ENCODE results near the gene OBSL1. TPM values are rescaled to one million over a fixed set of nuclear protein-coding genes. Genes with fewer than 3 reads are reported as not detected.

OBSL1 gene
- total and polyA plus RNA-seq, 2 donors from 2014 or later: 89.5 to 123 TPM

DNA sequence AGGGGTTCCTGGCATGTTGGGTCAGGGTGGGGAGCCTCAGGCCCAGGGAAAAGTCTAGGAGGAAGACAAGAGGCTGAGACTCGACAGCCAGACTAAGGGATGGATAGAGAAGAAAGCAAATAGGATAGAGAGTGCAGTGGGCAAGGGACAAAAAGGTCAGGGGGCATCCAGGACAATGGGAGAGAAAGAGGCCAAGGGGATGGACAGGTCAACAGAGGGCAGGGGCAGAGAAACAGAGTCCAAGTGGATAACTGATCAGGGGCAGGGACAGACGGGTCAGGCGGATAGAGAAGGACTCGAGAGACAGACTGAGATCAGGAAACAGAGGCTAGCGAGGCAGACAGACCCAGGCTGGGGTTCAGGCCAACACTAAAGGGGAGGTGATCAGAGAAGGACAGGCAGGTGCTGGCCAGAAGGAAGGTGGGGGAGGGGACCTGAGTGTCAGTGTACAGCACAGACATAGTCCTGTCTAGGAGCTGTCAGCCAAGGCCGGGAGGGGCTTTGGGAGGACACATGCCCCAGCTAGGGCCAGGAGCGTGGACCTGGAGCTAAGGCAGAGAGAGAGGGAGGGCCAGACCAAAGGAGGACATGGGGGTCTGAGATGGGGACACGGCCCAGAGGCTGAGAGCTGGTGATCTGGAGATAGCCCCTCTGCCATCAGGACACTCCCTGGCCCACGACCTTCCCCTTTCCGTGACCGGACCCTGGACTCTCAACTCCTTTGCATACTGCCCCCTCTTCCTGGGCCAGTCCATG is 44.8 kb downstream of the OBSL1 start:
- Histone ChIP-seq H3K4me3 (ENCODE audit: low read length in 3 of 3) (no peak overlapping the region), H3K4me1 (ENCODE audit: control insufficient read depth in 2 of 3, insufficient read depth in 2 of 3, low read depth in 1 of 3, low read length in 3 of 3) (no peaks in the 10 kb centered on the region), H3K27me3 (ENCODE audit: control insufficient read depth, insufficient read depth, low read length) (peaks cover 6% of the 10 kb centered on the region), H3K9me3 (ENCODE audit: control insufficient read depth in 2 of 3, insufficient read depth in 1 of 3, low read length in 3 of 3) (no peaks in the 10 kb centered on the region), H3K27ac (ENCODE audit: low read depth in 2 of 2, low read length in 2 of 2) (no peak overlapping the region), H3K9ac (ENCODE audit: low read length in 3 of 3) (no peak overlapping the region), H3K36me3 (ENCODE audit: control insufficient read depth in 2 of 3, insufficient read depth in 3 of 3, low read length in 3 of 3) (no peaks in the 10 kb centered on the region)
- intact Hi-C loops (cut with DNase I): loop anchor here (10.0 kb wide), 1 partner anchor 52 kb away; no protein-coding TSS in a partner anchor
- no peak for FAIRE-seq
- TF ChIP-seq, protein P1, sequence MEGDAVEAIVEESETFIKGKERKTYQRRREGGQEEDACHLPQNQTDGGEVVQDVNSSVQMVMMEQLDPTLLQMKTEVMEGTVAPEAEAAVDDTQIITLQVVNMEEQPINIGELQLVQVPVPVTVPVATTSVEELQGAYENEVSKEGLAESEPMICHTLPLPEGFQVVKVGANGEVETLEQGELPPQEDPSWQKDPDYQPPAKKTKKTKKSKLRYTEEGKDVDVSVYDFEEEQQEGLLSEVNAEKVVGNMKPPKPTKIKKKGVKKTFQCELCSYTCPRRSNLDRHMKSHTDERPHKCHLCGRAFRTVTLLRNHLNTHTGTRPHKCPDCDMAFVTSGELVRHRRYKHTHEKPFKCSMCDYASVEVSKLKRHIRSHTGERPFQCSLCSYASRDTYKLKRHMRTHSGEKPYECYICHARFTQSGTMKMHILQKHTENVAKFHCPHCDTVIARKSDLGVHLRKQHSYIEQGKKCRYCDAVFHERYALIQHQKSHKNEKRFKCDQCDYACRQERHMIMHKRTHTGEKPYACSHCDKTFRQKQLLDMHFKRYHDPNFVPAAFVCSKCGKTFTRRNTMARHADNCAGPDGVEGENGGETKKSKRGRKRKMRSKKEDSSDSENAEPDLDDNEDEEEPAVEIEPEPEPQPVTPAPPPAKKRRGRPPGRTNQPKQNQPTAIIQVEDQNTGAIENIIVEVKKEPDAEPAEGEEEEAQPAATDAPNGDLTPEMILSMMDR (IDR thresholded peaks at IDR 0.05; ENCODE audit: borderline replicate concordance, extremely low read depth, insufficient read depth): no peak
- peak in 1 of 5 donors; percentile 71 for DNase-seq

DNA sequence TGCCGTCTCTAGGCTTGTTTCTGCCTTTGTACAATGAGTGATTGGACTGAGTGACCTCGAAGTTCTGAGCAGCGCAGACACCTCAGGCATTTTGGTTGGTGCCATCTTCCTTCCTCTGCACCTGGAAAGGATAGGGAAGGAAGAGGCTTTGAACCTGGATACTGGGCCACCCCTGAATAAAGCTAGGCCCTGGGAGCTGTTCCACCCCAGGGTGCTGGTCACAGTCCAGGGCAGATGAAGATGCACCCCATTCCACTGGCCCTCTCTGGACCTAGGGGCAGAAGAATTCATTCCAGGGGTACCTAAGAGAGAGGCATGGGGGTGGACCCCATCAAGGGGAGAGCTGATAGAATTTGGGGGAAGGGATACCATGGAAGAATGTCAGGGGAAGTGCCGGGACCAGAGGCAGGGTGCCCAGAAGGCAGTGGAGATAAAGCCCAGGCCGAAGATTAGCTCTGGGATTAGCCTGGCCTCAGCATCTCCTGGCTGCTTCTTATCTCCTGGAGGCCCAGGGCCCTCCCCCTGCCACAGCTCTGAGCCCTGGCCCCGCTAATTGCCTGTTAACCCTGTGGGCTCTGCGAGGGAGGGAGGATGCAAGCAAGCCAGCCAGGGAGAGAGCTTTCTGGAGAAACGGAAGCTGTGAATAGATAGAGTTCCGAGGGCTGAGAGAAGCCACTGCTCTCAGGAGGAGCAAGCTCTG is 45.7 kb downstream of the OBSL1 start:
- FAIRE-seq: no peak
- Histone ChIP-seq H3K27ac (ENCODE audit: low read depth in 2 of 2, low read length in 2 of 2) (no peak overlapping the region), H3K9me3 (ENCODE audit: control insufficient read depth in 2 of 3, insufficient read depth in 1 of 3, low read length in 3 of 3) (no peaks in the 10 kb centered on the region), H3K36me3 (ENCODE audit: control insufficient read depth in 2 of 3, insufficient read depth in 3 of 3, low read length in 3 of 3) (no peaks in the 10 kb centered on the region), H3K4me3 (ENCODE audit: low read length in 3 of 3) (no peak overlapping the region), H3K27me3 (ENCODE audit: control insufficient read depth, insufficient read depth, low read length) (peaks cover 6% of the 10 kb centered on the region), H3K9ac (ENCODE audit: low read length in 3 of 3) (no peak overlapping the region), H3K4me1 (ENCODE audit: control insufficient read depth in 2 of 3, insufficient read depth in 2 of 3, low read depth in 1 of 3, low read length in 3 of 3) (no peaks in the 10 kb centered on the region)
- peak in 1 of 5 donors; percentile 61 for DNase-seq
- intact Hi-C loops (cut with DNase I): loop anchor here (10.0 kb wide), 1 partner anchor 51 kb away; no protein-coding TSS in a partner anchor
- TF ChIP-seq, protein P1 (IDR thresholded peaks at IDR 0.05; ENCODE audit: borderline replicate concordance, extremely low read depth, insufficient read depth): no peak

DNA sequence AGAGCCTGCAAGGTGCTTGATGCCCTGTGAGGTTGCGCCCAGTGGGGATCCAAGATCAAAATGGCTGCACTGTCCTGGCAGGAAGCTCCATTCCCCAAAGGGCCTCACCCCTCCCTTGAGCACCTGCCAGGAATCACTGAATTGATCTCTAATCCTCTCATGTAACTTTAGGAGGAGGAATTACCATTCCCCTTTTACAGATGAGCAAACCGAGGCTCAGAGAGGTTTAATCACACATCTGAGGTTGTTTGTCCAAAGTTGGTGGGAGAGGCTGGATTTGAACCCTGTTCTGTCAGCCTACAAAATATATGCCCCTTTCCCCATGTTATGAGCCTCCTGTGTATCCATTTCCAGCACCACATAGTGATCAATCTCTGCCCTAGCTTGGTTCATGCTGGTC is 46.5 kb downstream of the OBSL1 start:
- DNase-seq: no peak
- H3K4me3 ChIP-seq (ENCODE audit: low read length in 3 of 3): no peak overlapping the region
- no peaks in the 10 kb centered on the region for H3K9me3 ChIP-seq (ENCODE audit: control insufficient read depth in 2 of 3, insufficient read depth in 1 of 3, low read length in 3 of 3)
- TF ChIP-seq, protein P1 (IDR thresholded peaks at IDR 0.05; ENCODE audit: borderline replicate concordance, extremely low read depth, insufficient read depth): no peak
- no peaks in the 10 kb centered on the region for H3K36me3 ChIP-seq (ENCODE audit: control insufficient read depth in 2 of 3, insufficient read depth in 3 of 3, low read length in 3 of 3)
- no peak overlapping the region for H3K9ac ChIP-seq (ENCODE audit: low read length in 3 of 3)
- intact Hi-C loops (cut with DNase I): loop anchor here (10.0 kb wide), 1 partner anchor 50 kb away; no protein-coding TSS in a partner anchor
- no peak overlapping the region for H3K27ac ChIP-seq (ENCODE audit: low read depth in 2 of 2, low read length in 2 of 2)
- H3K4me1 ChIP-seq (ENCODE audit: control insufficient read depth in 2 of 3, insufficient read depth in 2 of 3, low read depth in 1 of 3, low read length in 3 of 3): no peaks in the 10 kb centered on the region
- H3K27me3 ChIP-seq (ENCODE audit: control insufficient read depth, insufficient read depth, low read length): peaks cover 6% of the 10 kb centered on the region
- FAIRE-seq: no peak

Measured in kidney (tissue), 14 donors.